Spleen (tissue), 7 donors: ENCODE data around the gene JAKMIP1.

Source experiments
- POLR2A ChIP-seq, 3 donors: fragments of 450-650 bp; IDR thresholded peaks; one replicate each; pipeline ENCODE4 v1.5.1; 2017; ENCODE audit warnings: antibody characterized with exemption in 3 of 3, mild to moderate bottlenecking in 1 of 3
- TF ChIP-seq, protein P1 (sequence below), 11 experiments: fragments of 200-600 bp in 7 of 11; fragments of 450-650 bp in 4 of 11; sonication (generic) in 4 of 11; IDR thresholded peaks in 8 of 11; conservative IDR thresholded peaks in 3 of 11; 1 replicate in 7 of 11; 2 replicates in 4 of 11; pipeline versions ENCODE4 v1.4.0 to v1.8.0; 2016 to 2021; ENCODE audit warnings: antibody characterized with exemption in 11 of 11, inconsistent platforms in 4 of 11, mild to moderate bottlenecking in 1 of 11
- donor health status: DM: no; HTN: no; CAD: no; lungs with moderate emphysema.
- donor health status: DM: no; HTN: no; CAD: no.
- donor health status: DM: no; HTN: no; CAD: no.

DNA sequence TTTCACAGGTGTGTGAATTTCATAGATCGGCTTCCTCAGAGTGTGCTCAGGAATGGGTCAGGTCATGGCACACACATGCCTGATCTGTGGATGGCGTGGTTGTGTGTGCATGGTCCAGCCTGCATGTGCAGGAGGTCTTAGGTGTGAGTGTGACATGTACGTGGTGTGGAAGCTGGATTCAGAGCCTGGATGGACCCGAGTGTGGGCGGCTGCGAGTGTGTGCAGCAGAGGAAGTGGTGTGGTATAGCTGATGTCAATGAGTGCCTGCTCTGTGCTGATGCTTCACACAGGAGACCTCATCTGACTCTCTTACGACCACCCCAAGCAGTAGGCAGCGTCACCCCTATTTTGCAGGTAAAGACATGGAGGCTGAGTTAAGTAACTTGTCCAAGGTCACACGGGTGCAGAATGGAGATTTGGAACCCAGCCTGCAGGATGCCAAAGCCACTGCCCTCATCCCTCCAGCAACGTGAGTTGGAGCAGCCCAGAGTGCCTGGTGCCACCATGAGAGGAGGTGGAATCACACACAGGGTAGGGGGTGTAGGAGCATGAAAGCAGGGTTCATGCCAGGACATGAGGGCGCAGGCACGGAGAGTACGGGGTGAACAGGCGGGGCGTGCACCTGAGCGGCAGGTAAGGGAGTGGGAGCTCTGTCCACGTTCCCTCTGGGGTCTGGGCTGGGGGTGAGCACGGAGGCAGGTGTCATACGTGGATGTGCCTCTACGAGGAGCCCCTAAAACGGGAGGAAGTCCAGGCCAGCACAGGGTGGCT, 157.9 kb downstream of the JAKMIP1 start:
- TF ChIP-seq, protein P1, sequence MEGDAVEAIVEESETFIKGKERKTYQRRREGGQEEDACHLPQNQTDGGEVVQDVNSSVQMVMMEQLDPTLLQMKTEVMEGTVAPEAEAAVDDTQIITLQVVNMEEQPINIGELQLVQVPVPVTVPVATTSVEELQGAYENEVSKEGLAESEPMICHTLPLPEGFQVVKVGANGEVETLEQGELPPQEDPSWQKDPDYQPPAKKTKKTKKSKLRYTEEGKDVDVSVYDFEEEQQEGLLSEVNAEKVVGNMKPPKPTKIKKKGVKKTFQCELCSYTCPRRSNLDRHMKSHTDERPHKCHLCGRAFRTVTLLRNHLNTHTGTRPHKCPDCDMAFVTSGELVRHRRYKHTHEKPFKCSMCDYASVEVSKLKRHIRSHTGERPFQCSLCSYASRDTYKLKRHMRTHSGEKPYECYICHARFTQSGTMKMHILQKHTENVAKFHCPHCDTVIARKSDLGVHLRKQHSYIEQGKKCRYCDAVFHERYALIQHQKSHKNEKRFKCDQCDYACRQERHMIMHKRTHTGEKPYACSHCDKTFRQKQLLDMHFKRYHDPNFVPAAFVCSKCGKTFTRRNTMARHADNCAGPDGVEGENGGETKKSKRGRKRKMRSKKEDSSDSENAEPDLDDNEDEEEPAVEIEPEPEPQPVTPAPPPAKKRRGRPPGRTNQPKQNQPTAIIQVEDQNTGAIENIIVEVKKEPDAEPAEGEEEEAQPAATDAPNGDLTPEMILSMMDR (IDR thresholded peaks at IDR 0.05 in 8 of 11, conservative IDR thresholded peaks at IDR 0.05 in 3 of 11) = no peak
- no peak for TF ChIP-seq POLR2A (IDR thresholded peaks at IDR 0.05)
